Psoas muscle (tissue), 8 donors: ENCODE results near the gene ZNF488. TPM values are rescaled to one million over a fixed set of nuclear protein-coding genes. Genes with fewer than 3 reads are reported as not detected.
A peak's percentile ranks its signal among the peaks of the same experiment; 100 is the strongest.

Experiments used
- ATAC-seq, 4 donors: fragments of 200-7000 bp; cut with Tn5 transposase; one replicate each; pipeline ENCODE4 v1.9.1; 2020; ENCODE audit warnings: moderate library complexity in 3 of 4, mild to moderate bottlenecking in 2 of 4
- DNase-seq, 2 donors: peaks; one replicate each; pipeline ENCODE4 v3.0.0-alpha.2; 2020
- H3K27ac ChIP-seq: fragments of 200-600 bp; one replicate; pipeline ENCODE4 v1.8.0; 2022
- H3K27me3 ChIP-seq, 3 donors: fragments of 200-600 bp in 1 of 3; one replicate each; pipeline versions ENCODE4 v1.6.1 to v1.8.0; 2013 to 2022; ENCODE audit warnings: low read length in 2 of 3, mild to moderate bottlenecking in 2 of 3, moderate library complexity in 1 of 3; ENCODE audit not compliant: insufficient read depth in 3 of 3
- H3K36me3 ChIP-seq, 2 donors: fragments of 200-600 bp in 1 of 2; one replicate each; pipeline versions ENCODE4 v1.6.1 to v1.8.0; 2013 to 2022; ENCODE audit warnings: low read depth in 1 of 2, mild to moderate bottlenecking in 1 of 2, moderate library complexity in 1 of 2; ENCODE audit not compliant: insufficient read depth in 1 of 2
- H3K4me1 ChIP-seq: fragments of 200-600 bp; one replicate; pipeline ENCODE4 v1.8.0; 2022
- H3K4me3 ChIP-seq: fragments of 200-600 bp; one replicate; pipeline ENCODE4 v1.8.0; 2022; ENCODE audit warnings: mild to moderate bottlenecking
- H3K9me3 ChIP-seq: fragments of 200-600 bp; one replicate; pipeline ENCODE4 v1.8.0; 2022
- WGBS, 3 donors: extraction: QIAGEN DNeasy Blood & Tissue Kit; methylation state at CpG; one replicate each; pipeline versions ENCODE4 v1.1.6 to v1.1.7; 2013; 5-methylcytosine and 5-hydroxymethylcytosine counted together
- intact Hi-C, 2 donors: fragments of 100-400 bp; cut with DNase I; formaldehyde crosslinking; loops; one replicate each; pipeline versions ENCODE4 v1.11.0 to v1.14.2; 2022
- long read RNA-seq, 2 donors: library from polyadenylated mRNA; unstranded; transcript quantifications; one replicate each; pipeline ENCODE4 v2.0.0, GENCODE V29; 2021
- polyA plus RNA-seq, 3 donors: library from polyadenylated mRNA; stranded (reverse); fragments of 200-250 nt; gene quantifications; one replicate each; pipeline ENCODE4 v1.2.3, GENCODE V29; 2013
- total RNA-seq, 4 donors: library from RNA; stranded (reverse); fragmentation: NEBNext Ultra II Directional in 2 of 4; extraction: Animal tissue kit (Norgen Biotek cat#: 25700) in 2 of 4; gene quantifications; one replicate each; pipeline versions ENCODE4 v1.2.1 to v1.2.4, GENCODE V29; 2021 to 2023
- TF ChIP-seq, protein P1 (sequence below): fragments of 200-600 bp; IDR thresholded peaks from one replicate; pipeline ENCODE4 v1.8.0; 2022; ENCODE audit warnings: antibody characterized with exemption
- donor health status: healthy with polysubstance abuse.
- donor health status: DM: no; HTN: no; CAD: no; lungs with moderate emphysema.
- donor health status: Bipolar disorder and iron deficiency.
- donor health status: healthy.
- donor health status: DM: yes; HTN: yes; CAD: no.
- donor health status: DM: no; HTN: no; CAD: no.
- donor health status: DM: no; HTN: no; CAD: no.
- donor health status: DM: yes; HTN: yes; CAD: no.

Gene ZNF488, protein sequence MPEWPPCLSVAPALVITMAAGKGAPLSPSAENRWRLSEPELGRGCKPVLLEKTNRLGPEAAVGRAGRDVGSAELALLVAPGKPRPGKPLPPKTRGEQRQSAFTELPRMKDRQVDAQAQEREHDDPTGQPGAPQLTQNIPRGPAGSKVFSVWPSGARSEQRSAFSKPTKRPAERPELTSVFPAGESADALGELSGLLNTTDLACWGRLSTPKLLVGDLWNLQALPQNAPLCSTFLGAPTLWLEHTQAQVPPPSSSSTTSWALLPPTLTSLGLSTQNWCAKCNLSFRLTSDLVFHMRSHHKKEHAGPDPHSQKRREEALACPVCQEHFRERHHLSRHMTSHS
- total RNA-seq (under 1 TPM in 3 of 4 donors, not detected in 1; 0.07 to 0.15 (median 0.08) TPM), polyA plus RNA-seq (under 1 TPM in 2 of 3 donors, not detected in 1; 0.03 to 0.04 TPM)
- long read RNA-seq, donor 1, result 0 reads
- long read RNA-seq, donor 2, result 0 reads

DNA sequence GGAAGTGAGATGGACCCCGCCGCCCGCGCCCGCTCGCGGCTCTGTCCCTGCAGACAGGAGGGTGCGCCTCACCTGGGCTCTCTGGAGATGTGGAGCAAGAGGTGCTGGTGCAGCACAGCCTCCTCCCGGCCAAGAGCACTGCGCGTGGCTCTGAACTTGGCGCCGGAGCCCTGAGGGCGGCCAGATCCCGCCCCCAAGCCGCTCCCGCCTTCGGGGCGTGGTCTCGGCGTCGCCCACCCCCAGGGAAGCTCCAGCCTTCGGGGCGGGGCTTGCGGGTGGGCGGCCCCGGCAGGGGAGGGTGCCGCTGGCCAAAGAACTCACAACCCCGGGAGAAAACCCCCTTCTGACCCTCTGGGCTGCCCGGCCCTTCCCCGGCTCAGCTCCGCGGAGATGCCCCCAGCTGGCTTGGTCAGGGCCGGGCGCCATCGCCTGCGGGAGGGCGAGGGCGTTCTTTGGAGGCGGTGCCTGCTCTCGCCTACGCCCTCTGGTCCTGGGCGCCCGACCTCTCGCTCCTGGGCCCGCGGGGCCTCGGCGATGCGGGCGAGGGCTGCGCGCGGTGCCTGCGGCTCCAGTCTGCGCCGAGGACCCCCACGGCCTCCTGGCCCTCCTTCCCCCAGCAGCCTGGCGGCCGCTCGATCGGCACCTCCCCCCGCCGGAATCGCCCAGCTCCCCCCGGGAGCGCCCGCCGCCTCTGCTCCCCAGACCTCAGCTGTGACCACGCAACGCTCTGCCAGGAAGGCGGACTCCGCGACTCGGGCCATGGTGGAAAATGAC lies at the start of gene ZNF488:
TSS of gene ZNF488 (minus strand) at position 146 of the 774 bp plus-strand sequence. CDS start 15,464 bp downstream, outside the sequence.
- intact Hi-C loops, result loop anchor here in 1 of 2 donors (5.0 kb wide), 1 partner anchor 1277 kb away; no protein-coding TSS in a partner anchor
- no peaks in the 10 kb centered on the region for H3K36me3 ChIP-seq
- 0 to 1% (median 1%) methylated on average over 48 to 75 of the region's 75 CpGs for WGBS, 3 donors

DNA sequence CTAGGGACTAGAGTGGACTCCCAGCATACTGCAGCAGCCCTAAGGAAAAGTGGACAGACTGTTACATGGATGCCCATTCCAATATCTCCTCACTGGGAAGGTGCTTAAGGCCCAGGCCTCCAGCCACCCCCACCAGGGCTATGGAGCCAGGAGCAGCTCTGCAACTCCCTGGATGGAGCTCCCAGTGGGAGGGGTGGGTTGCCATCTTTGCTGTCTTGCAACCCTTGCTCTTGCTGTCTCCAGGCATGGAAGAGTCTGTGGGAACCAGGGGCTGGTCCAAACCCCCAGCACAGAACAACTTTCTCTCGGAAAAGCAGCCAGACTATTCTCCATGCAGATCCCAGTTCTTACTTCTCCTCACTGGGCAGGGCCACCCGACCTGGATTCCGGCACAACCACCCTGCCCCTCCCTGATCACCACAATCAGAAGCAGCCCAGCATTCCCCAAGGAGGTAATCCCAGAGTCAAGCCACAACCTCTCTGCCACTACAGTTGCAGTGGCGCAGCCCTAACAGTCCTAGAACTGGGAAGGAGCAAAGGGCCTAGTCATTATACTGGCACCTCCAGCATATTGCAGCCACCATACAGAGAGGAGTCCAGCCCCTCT lies 41.8 kb upstream of the ZNF488 start:
- no peaks in the 10 kb centered on the region for H3K36me3 ChIP-seq
- ATAC-seq (no peak), DNase-seq (peak in 1 of 2 donors; percentile 15)
- WGBS, 3 donors, result 78 to 82% (median 80%) methylated on average over 4 of the region's 4 CpGs
- no peak overlapping the region for H3K27ac ChIP-seq
- H3K27me3 ChIP-seq, result no peaks in the 10 kb centered on the region
- no peak overlapping the region for H3K4me3 ChIP-seq
- intact Hi-C loops, result no loop called here
- TF ChIP-seq, protein P1, sequence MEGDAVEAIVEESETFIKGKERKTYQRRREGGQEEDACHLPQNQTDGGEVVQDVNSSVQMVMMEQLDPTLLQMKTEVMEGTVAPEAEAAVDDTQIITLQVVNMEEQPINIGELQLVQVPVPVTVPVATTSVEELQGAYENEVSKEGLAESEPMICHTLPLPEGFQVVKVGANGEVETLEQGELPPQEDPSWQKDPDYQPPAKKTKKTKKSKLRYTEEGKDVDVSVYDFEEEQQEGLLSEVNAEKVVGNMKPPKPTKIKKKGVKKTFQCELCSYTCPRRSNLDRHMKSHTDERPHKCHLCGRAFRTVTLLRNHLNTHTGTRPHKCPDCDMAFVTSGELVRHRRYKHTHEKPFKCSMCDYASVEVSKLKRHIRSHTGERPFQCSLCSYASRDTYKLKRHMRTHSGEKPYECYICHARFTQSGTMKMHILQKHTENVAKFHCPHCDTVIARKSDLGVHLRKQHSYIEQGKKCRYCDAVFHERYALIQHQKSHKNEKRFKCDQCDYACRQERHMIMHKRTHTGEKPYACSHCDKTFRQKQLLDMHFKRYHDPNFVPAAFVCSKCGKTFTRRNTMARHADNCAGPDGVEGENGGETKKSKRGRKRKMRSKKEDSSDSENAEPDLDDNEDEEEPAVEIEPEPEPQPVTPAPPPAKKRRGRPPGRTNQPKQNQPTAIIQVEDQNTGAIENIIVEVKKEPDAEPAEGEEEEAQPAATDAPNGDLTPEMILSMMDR, result no peak
- no peaks in the 10 kb centered on the region for H3K9me3 ChIP-seq
- H3K4me1 ChIP-seq, result no peaks in the 10 kb centered on the region

More for the DNA sequence above, at the start of gene ZNF488:
- H3K27me3 ChIP-seq, result no peaks in the 10 kb centered on the region
- no peaks in the 10 kb centered on the region for H3K9me3 ChIP-seq
- peaks cover 4% of the 10 kb centered on the region for H3K4me1 ChIP-seq
- peak; percentile 83 to 91 for DNase-seq
- H3K27ac ChIP-seq, result peak within 1 kb of the TSS; percentile 73
- peak; percentile 97 to 100 (median 99) for ATAC-seq
- TF ChIP-seq, protein P1, result no peak
- H3K4me3 ChIP-seq, result peak within 1 kb of the TSS; percentile 81

DNA sequence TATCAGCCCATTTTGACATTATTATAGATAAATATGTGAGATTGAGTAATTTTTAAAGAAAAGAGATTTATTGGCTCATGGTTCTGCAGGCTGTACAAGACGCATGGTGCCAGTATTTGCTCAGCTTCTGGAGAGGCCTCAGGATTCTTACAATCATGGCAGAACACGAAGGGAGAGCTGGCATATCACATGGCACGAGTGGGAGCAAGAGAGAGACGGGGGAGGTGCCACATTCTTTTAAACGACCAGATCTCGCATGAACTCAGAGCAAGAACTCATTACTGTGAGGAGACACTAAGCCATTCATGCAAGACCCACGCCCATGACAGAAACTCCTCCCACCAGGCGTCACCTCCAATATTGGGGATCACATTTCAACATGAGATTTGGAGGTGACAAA lies 40.1 kb upstream of the ZNF488 start:
- no peak for ATAC-seq
- no peaks in the 10 kb centered on the region for H3K9me3 ChIP-seq
- no peaks in the 10 kb centered on the region for H3K36me3 ChIP-seq
- peak in 1 of 2 donors; percentile 24 for DNase-seq
- H3K27ac ChIP-seq, result no peak overlapping the region
- H3K4me1 ChIP-seq, result no peaks in the 10 kb centered on the region
- H3K27me3 ChIP-seq, result no peaks in the 10 kb centered on the region
- H3K4me3 ChIP-seq, result no peak overlapping the region
- WGBS, 3 donors, result 58 to 73% (median 59%) methylated on average over 8 of the region's 8 CpGs
- intact Hi-C loops, result no loop called here
- TF ChIP-seq, protein P1, result no peak

DNA sequence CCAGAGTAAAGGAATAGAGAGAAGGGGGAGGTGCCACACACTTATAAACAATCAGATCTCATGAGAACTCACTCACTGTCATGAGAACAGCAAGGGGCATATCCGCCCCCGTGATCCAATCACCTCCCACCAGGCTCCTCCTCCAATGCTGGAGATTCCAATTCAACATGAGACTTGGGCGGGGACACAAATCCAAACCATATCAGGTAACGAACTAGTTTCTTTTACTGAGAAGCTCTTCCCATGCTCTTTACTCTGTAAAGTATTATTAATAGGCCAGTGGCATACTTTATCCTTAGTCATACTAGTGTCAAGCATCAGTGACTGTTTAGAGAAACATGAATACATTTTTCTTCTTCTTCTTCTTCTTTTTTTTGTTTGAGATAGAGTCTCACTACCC lies 39.4 kb upstream of the ZNF488 start:
- Histone ChIP-seq H3K4me1 (no peaks in the 10 kb centered on the region), H3K4me3 (no peak overlapping the region), H3K27ac (no peak overlapping the region), H3K27me3 (no peaks in the 10 kb centered on the region), H3K36me3 (no peaks in the 10 kb centered on the region), H3K9me3 (no peaks in the 10 kb centered on the region)
- WGBS, 3 donors, result 63 to 82% (median 68%) methylated on average over 4 of the region's 4 CpGs
- intact Hi-C loops, result no loop called here
- ATAC-seq (peak in 1 of 4 donors; percentile 46), DNase-seq (no peak)
- TF ChIP-seq, protein P1, result no peak
